MM.1S (cell line): ENCODE results near the gene MAP1LC3B2.

Experiments used
- DNase-seq: peaks from one replicate; pipeline ENCODE4 v3.0.0-alpha.2; 2015
- H2AFZ ChIP-seq: fragments of 300-600 bp; sonication (generic); 2 replicates; pipeline ENCODE4 v1.6.0; 2016; ENCODE audit warnings: antibody characterized with exemption, low read length
- H3F3A ChIP-seq: fragments of 300-600 bp; sonication (generic); 2 replicates; pipeline ENCODE4 v1.6.1; 2016; ENCODE audit warnings: mild to moderate bottlenecking, antibody characterized with exemption, low read length, moderate library complexity, mixed read lengths; ENCODE audit not compliant: insufficient read depth
- H3K27ac ChIP-seq: fragments of 300-600 bp; sonication (generic); 2 replicates; pipeline ENCODE4 v1.5.1; 2016; ENCODE audit warnings: mild to moderate bottlenecking, low read length
- H3K27me3 ChIP-seq: fragments of 300-600 bp; sonication (generic); replicated peaks from 2 replicates; pipeline ENCODE4 v1.6.0; 2016; ENCODE audit warnings: low read length; ENCODE audit not compliant: insufficient read depth
- H3K36me3 ChIP-seq: fragments of 300-600 bp; sonication (generic); replicated peaks from 2 replicates; pipeline ENCODE4 v1.6.1; 2016; ENCODE audit warnings: mild to moderate bottlenecking, low read length, mixed read lengths; ENCODE audit not compliant: insufficient read depth
- H3K4me1 ChIP-seq: fragments of 300-600 bp; sonication (generic); 2 replicates; pipeline ENCODE4 v1.6.1; 2016; ENCODE audit warnings: low read length, mixed read lengths
- H3K4me2 ChIP-seq: fragments of 300-600 bp; sonication (generic); 2 replicates; pipeline ENCODE4 v1.6.0; 2016; ENCODE audit warnings: low read depth, low read length
- H3K4me3 ChIP-seq: fragments of 300-600 bp; sonication (generic); 2 replicates; pipeline ENCODE4 v1.5.1; 2016; ENCODE audit warnings: low read length, mixed read lengths
- H3K79me2 ChIP-seq: fragments of 300-600 bp; sonication (generic); 2 replicates; pipeline ENCODE4 v1.6.1; 2016; ENCODE audit warnings: mixed run types, low read length, mixed read lengths
- H3K9ac ChIP-seq: fragments of 300-600 bp; sonication (generic); 2 replicates; pipeline ENCODE4 v1.6.1; 2016; ENCODE audit warnings: low read length, mixed read lengths
- H3K9me2 ChIP-seq: fragments of 300-600 bp; sonication (generic); replicated peaks from 2 replicates; pipeline ENCODE4 v1.6.1; 2016; ENCODE audit warnings: mild to moderate bottlenecking, low read length, mixed read lengths; ENCODE audit not compliant: insufficient read depth
- H3K9me3 ChIP-seq: fragments of 300-600 bp; sonication (generic); replicated peaks from 2 replicates; pipeline ENCODE4 v1.6.1; 2016; ENCODE audit warnings: mild to moderate bottlenecking, low read length, mixed read lengths; ENCODE audit not compliant: insufficient read depth
- H4K20me1 ChIP-seq: fragments of 300-600 bp; sonication (generic); 2 replicates; pipeline ENCODE4 v1.6.1; 2016; ENCODE audit warnings: mild to moderate bottlenecking, low read length, moderate library complexity, mixed read lengths; ENCODE audit not compliant: insufficient read depth
- CTCF ChIP-seq: fragments of 300-600 bp; sonication (generic); IDR thresholded peaks from 2 replicates; pipeline ENCODE4 v1.5.1; 2016; ENCODE audit warnings: antibody characterized with exemption, low read length, mixed read lengths
- EZH2 ChIP-seq: fragments of 300-600 bp; sonication (generic); optimal IDR thresholded peaks from 2 replicates; pipeline ENCODE3; 2017; ENCODE audit warnings: low read depth, mild to moderate bottlenecking, antibody characterized with exemption, low read length, mixed read lengths
- EZH2phosphoT487 ChIP-seq: fragments of 300-600 bp; sonication (generic); IDR thresholded peaks from 2 replicates; pipeline ENCODE4 v1.6.1; 2018; ENCODE audit warnings: antibody characterized with exemption, low read length

MAP1LC3B2 gene

GRCh38 chr12:116532986-116533342, 26.2 kb upstream of the MAP1LC3B2 start:
- Histone ChIP-seq H3K27me3 (no peaks in the 10 kb centered on the region), H3K4me1 (peaks cover 23% of the 10 kb centered on the region), H3K9me2 (no peaks in the 10 kb centered on the region), H3K4me3 (peak overlapping the region; percentile 61), H2AFZ (peak overlapping the region; percentile 36; the same call in 1 of the 2 replicates), H3K27ac (no peak overlapping the region), H3K9ac (no peak overlapping the region), H3F3A (peaks cover 19% of the 10 kb centered on the region), H3K79me2 (peaks cover 7% of the 10 kb centered on the region), H4K20me1 (no peaks in the 10 kb centered on the region), H3K9me3 (no peaks in the 10 kb centered on the region), H3K4me2 (peak overlapping the region; percentile 61), H3K36me3 (no peaks in the 10 kb centered on the region)
- TF ChIP-seq CTCF (no peak), EZH2 (no peak), EZH2phosphoT487 (no peak)
- DNase-seq = no peak

- Histone ChIP-seq H3K9me3 (no peaks in the 10 kb centered on the region), H3K27me3 (no peaks in the 10 kb centered on the region), H2AFZ (0 out of 2 replicates have a peak overlapping the region, but pooled peaks have one; percentile 24), H3K4me3 (peak overlapping the region; percentile 61), H3K9ac (peak overlapping the region; percentile 51; the same call in 1 of the 2 replicates), H4K20me1 (no peaks in the 10 kb centered on the region), H3K79me2 (peaks cover 7% of the 10 kb centered on the region), H3K4me1 (peaks cover 28% of the 10 kb centered on the region), H3K9me2 (no peaks in the 10 kb centered on the region), H3K4me2 (peak overlapping the region; percentile 61), H3F3A (peaks cover 26% of the 10 kb centered on the region), H3K36me3 (no peaks in the 10 kb centered on the region), H3K27ac (peak overlapping the region; percentile 45; the same call in 1 of the 2 replicates)
- peak; percentile 57 for DNase-seq
- TF ChIP-seq EZH2phosphoT487 = no peak
- no peak for TF ChIP-seq EZH2
- no peak for TF ChIP-seq CTCF
Observed at GRCh38 chr12:116533343-116534251, 25.6 kb upstream of the MAP1LC3B2 start.

- Histone ChIP-seq H3K4me1 (peaks cover 37% of the 10 kb centered on the region), H4K20me1 (no peaks in the 10 kb centered on the region), H2AFZ (no peak overlapping the region), H3K36me3 (no peaks in the 10 kb centered on the region), H3K27me3 (no peaks in the 10 kb centered on the region), H3K4me2 (peak overlapping the region; percentile 65), H3K27ac (no peak overlapping the region), H3K4me3 (peak overlapping the region; percentile 61), H3K9me3 (no peaks in the 10 kb centered on the region), H3K79me2 (peaks cover 7% of the 10 kb centered on the region), H3F3A (peaks cover 35% of the 10 kb centered on the region), H3K9ac (no peak overlapping the region), H3K9me2 (no peaks in the 10 kb centered on the region)
- no peak for TF ChIP-seq EZH2phosphoT487
- no peak for TF ChIP-seq CTCF
- no peak for TF ChIP-seq EZH2
- DNase-seq = no peak
Observed at GRCh38 chr12:116534311-116535121, 24.7 kb upstream of the MAP1LC3B2 start.
